SJSA1 (cell line): Measurements from ENCODE around the gene CENPS. TPM values are rescaled to one million over a fixed set of nuclear protein-coding genes. Genes with fewer than 3 reads are reported as not detected.

Source experiments
- DNase-seq, 2 experiments: peaks; one replicate each; pipeline ENCODE4 v3.0.0-alpha.2; 2015 to 2020; ENCODE audit warnings: low spot score in 2 of 2, low read depth in 1 of 2
- H3K27ac ChIP-seq: fragments of 250-450 bp; sonication (Bioruptor Pico); 2 replicates; pipeline ENCODE4 v1.5.1; 2020; ENCODE audit warnings: mild to moderate bottlenecking, moderate library complexity
- H3K27me3 ChIP-seq: fragments of 250-450 bp; sonication (Bioruptor Pico); replicated peaks from 2 replicates; pipeline ENCODE4 v1.5.1; 2020; ENCODE audit warnings: mild to moderate bottlenecking, moderate library complexity
- H3K36me3 ChIP-seq: fragments of 250-450 bp; sonication (Bioruptor Pico); 2 replicates; pipeline ENCODE4 v1.5.1; 2020; ENCODE audit warnings: mild to moderate bottlenecking
- H3K4me1 ChIP-seq: fragments of 250-450 bp; sonication (Bioruptor Pico); replicated peaks from 2 replicates; pipeline ENCODE4 v1.6.1; 2021; ENCODE audit warnings: mild to moderate bottlenecking
- H3K4me3 ChIP-seq: fragments of 250-450 bp; sonication (Bioruptor Pico); 2 replicates; pipeline ENCODE4 v1.5.1; 2020; ENCODE audit warnings: mild to moderate bottlenecking
- H3K9me3 ChIP-seq: fragments of 250-450 bp; sonication (Bioruptor Pico); replicated peaks from 2 replicates; pipeline ENCODE4 v1.5.1; 2020; ENCODE audit warnings: mild to moderate bottlenecking
- total RNA-seq: library from RNA; depleted of rRNA; stranded (reverse); fragments of >200 nt; shearing (Covaris generic); gene quantifications from 2 replicates; pipeline ENCODE4 v1.2.3, GENCODE V29; 2014

The CENPS gene
- total RNA-seq, 1 experiment from 2014 or later = 14.6 TPM

DNA sequence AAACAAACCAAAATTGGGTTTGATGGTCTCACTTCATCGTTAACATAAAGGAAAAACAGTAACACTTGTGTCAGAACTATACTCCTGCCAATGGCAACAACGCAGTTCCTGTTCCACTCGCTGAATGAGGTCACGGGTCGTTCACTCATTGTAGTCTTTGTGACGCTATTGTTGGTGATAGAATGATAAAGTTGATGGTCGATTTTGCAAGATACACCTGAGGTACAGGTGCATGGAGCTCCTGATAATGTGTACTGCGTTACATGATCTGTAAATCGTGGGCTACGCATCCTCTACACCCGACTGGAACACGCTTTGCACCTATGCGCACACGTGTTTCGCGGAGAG is 391 bp upstream of the CENPS start:
- no peak overlapping the region for H3K27ac ChIP-seq
- H3K9me3 ChIP-seq = no peaks in the 10 kb centered on the region
- no peaks in the 10 kb centered on the region for H3K27me3 ChIP-seq
- peaks cover 15% of the 10 kb centered on the region for H3K4me1 ChIP-seq
- DNase-seq = no peak
- peak overlapping the region; percentile 64 for H3K4me3 ChIP-seq
- no peaks in the 10 kb centered on the region for H3K36me3 ChIP-seq

DNA sequence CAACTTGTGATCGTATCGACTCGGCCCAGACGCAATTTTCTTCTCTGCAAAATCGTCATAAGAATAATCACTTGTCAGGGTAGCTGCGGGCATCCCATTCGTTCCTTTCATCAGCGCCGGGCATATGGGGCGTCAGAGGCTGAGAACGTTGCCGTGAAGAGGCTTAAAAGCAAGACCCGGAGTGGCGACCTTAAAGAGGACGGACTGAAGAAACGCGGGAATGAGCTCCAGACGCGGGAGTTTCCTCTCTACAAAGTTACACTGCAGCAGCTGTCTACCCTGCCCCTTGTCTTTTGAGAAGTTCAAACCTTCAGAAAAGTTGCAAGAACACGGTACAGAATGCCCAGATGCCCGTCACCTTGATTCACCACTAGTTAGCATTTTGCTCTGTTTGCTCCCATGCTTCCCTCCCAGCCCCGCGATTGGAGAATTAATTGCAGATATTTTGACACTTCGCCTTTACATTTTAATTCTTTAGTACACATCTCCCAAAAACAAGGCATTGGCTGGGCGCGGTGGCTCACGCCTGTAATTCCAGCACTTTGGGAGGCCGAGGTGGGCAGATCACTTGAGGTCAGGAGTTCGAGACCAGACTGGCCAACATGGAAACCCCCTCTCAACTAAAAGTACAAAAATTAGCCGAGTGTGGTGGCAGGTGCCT is 967 bp downstream of the CENPS start:
- Histone ChIP-seq H3K4me1 (peaks cover 15% of the 10 kb centered on the region), H3K9me3 (no peaks in the 10 kb centered on the region), H3K27me3 (no peaks in the 10 kb centered on the region), H3K36me3 (no peaks in the 10 kb centered on the region), H3K27ac (peak overlapping the region; percentile 71), H3K4me3 (peak overlapping the region; percentile 64)
- DNase-seq = no peak

DNA sequence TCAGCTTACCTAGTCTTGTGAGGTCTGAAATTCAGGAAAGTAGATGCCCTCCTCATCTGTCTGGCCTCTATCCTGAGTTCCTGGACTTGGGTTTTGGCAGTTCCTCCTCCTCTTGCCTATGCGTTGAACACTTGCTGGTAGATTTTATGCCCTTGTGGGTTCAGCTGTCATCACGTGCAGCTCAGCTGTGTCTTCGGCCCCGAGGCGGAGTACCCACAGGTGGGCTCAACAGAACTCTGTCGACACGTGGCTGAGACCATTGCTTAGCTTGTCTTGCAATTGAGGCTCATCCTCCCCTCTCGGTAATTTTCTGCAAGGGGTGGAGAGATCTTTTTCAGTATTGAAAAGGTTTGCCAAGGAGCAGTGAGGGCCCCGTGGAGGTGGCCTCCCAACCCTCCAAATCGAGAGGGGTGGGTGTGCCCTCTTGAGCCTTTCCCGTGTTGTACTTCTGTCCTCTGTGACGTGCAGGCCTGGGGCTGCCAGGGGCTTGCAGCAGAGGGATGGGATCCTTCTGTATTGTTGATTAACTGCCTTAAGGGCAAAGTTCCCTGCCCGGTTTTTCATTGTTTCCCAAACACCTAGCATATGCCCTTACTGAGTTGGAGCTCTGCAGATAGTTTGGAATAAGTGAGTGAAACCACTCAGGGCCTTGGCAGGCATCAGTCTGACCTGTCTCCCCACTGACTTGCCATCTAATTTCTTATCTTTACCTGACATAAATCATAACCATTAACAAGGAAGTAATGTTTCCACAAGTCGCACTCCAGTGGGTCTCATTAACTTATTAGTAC is 2.9 kb downstream of the CENPS start:
- H3K36me3 ChIP-seq = no peaks in the 10 kb centered on the region
- no peaks in the 10 kb centered on the region for H3K27me3 ChIP-seq
- H3K9me3 ChIP-seq = no peaks in the 10 kb centered on the region
- peaks cover 18% of the 10 kb centered on the region for H3K4me1 ChIP-seq
- no peak overlapping the region for H3K27ac ChIP-seq
- no peak overlapping the region for H3K4me3 ChIP-seq
- no peak for DNase-seq

DNA sequence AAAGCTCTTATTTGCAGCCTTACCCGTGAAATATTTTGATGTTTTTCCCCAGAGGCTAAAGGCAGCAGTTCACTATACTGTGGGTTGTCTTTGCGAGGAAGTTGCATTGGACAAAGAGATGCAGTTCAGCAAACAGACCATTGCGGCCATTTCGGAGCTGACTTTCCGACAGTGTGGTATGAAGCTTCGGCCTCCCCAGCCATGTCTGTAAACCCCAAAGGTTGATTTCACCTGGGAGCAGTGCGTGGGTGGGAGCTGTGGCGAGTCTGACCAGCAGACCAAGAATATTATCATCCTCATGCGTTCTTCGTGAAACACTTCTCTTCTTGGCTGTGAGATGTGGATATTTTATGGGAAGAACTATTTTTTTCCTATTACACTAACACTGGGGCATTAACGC is 3.6 kb downstream of the CENPS start:
- no peak for DNase-seq

DNA sequence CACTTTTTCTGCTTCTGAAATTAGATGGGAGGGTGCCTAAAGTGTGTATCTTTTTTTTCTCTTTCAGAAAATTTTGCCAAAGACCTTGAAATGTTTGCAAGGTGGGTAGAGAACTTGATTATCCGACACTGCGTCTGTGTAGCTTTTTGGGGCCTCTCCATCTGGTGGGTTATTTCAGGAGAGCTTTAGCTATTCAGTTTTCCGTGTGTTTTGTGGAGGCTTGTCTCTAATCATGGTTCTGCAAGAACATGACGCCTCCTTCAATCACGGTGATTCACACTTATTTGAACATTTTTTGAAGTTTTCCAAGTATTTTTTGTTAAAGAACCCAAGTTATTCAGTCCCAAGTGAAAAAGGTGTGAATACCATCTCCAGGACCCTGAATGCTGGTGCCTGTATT is 4.4 kb downstream of the CENPS start:
- DNase-seq = no peak
- no peak overlapping the region for H3K4me3 ChIP-seq
- peaks cover 30% of the 10 kb centered on the region for H3K4me1 ChIP-seq
- H3K27ac ChIP-seq = no peak overlapping the region
- H3K36me3 ChIP-seq = no peaks in the 10 kb centered on the region
- no peaks in the 10 kb centered on the region for H3K27me3 ChIP-seq
- no peaks in the 10 kb centered on the region for H3K9me3 ChIP-seq

More for the DNA sequence above, 3.6 kb downstream of the CENPS start:
- H3K27ac ChIP-seq = no peak overlapping the region
- peaks cover 25% of the 10 kb centered on the region for H3K4me1 ChIP-seq
- H3K36me3 ChIP-seq = no peaks in the 10 kb centered on the region
- no peaks in the 10 kb centered on the region for H3K27me3 ChIP-seq
- H3K9me3 ChIP-seq = no peaks in the 10 kb centered on the region
- no peak overlapping the region for H3K4me3 ChIP-seq

DNA sequence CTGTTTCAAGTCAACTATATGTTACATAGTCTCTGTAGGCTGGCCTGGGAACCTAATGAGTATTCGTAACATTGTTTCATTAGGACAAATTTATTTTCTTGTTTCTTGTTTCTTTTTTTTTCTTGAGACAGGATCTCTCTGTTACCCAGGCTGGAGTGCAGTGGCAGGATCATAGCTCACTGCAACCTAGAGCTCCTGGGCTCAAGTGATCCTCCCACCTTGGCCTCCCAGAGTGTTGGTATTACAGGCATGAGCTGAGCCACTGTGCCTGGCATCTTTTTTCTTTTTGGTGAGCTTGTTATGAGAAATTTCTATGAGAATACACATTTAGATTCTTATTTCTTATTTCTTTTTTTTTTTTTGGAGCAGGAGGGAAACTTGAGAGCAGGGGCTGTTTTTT is 6.8 kb downstream of the CENPS start:
- 0 out of 2 replicates have a peak, but pooled peaks cover 3% of the 10 kb centered on the region for H3K36me3 ChIP-seq
- H3K9me3 ChIP-seq = no peaks in the 10 kb centered on the region
- no peak for DNase-seq
- no peak overlapping the region for H3K4me3 ChIP-seq
- H3K27ac ChIP-seq = no peak overlapping the region
- H3K27me3 ChIP-seq = no peaks in the 10 kb centered on the region
- peaks cover 15% of the 10 kb centered on the region for H3K4me1 ChIP-seq

DNA sequence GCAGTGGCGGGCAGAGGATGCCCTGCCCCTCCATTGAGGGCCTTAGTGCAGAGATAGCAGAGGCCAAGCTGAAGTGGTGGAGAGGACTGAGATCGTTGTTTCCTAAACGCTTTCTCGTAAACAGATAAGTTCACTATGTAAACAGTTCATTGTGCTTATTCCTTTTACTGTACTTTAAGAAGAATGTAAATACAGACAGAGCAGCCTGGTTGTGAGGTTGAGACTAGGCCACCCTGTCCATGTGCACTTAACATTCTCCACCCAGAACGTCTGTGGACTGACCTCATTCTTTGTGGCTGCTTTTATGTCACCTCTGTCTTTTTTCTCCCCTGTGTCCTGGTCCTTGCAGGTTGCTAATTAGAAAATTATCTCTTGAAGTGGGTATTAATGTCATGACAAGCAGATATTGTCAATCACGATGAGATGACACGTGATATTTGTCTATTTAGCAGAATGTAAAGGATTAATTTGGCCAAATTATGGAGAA is 8.5 kb downstream of the CENPS start:
- H3K4me1 ChIP-seq = peaks cover 15% of the 10 kb centered on the region
- no peaks in the 10 kb centered on the region for H3K27me3 ChIP-seq
- no peaks in the 10 kb centered on the region for H3K9me3 ChIP-seq
- 0 out of 2 replicates have a peak, but pooled peaks cover 3% of the 10 kb centered on the region for H3K36me3 ChIP-seq
- no peak overlapping the region for H3K27ac ChIP-seq
- H3K4me3 ChIP-seq = no peak overlapping the region
- DNase-seq = peak; percentile 57 to 61

DNA sequence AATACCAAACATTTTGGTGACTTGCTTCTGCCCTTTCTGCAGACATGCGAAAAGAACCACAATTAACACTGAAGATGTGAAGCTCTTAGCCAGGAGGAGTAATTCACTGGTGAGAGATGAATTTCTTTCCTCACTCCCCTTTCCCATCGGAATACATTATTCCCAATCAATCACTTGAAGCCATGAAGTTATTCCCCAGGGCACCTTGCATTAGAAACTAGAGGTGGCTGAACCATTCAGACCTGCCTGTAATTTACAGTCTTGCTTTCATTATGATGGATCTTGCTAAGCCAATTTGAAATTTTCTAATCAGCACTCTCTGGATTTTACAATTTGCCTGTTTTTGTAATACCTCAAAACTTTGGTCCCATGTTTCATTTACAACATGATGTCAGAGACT is 10.1 kb downstream of the CENPS start:
- no peak overlapping the region for H3K4me3 ChIP-seq
- H3K9me3 ChIP-seq = no peaks in the 10 kb centered on the region
- no peaks in the 10 kb centered on the region for H3K27me3 ChIP-seq
- H3K27ac ChIP-seq = no peak overlapping the region
- no peak for DNase-seq
- peaks cover 15% of the 10 kb centered on the region for H3K4me1 ChIP-seq
- H3K36me3 ChIP-seq = peaks cover 3% of the 10 kb centered on the region; the same call in 1 of the 2 replicates

DNA sequence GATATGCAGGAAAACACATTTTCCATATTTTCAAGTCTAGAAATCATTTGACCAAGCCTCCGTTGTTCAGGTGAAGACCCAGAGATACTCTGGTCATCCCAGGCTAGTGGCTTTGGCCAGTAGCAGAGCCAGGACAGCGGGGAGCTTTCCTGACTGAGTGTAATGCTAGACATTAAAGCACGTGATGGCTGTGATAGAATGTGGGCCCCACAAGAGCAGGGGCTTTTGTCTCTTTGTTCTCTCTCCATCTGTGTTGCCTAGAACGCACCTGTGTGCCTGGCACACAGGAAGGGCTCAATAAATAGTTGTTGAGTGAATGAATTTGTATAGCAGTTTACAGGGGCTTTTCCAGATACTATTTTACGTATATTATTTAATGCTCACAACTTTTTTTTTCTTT is 10.6 kb downstream of the CENPS start:
- H3K27ac ChIP-seq = no peak overlapping the region
- DNase-seq = no peak
- H3K36me3 ChIP-seq = peaks cover 3% of the 10 kb centered on the region; the same call in 1 of the 2 replicates
- no peaks in the 10 kb centered on the region for H3K27me3 ChIP-seq
- no peaks in the 10 kb centered on the region for H3K9me3 ChIP-seq
- H3K4me3 ChIP-seq = no peak overlapping the region
- peaks cover 15% of the 10 kb centered on the region for H3K4me1 ChIP-seq

DNA sequence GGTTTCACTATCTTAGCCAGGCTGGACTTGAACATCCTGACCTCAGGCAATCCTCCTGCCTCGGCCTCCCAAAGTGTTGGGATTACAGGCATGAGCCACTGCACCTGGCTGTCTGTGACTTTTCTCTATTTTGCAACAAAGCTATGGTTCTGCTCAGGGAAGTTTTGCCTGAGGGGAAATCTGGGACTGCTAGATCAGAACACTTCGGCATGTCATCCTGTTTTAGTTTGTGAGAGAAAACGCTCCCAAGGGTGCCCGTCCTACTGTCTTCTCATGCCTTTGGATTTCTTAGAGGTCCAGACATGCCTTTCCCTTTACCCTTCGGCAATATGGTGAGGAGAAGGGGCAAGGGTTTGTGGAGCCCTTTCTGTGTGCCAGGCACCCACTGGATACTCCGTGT is 14.0 kb downstream of the CENPS start:
- Histone ChIP-seq H3K4me3 (no peak overlapping the region), H3K9me3 (no peaks in the 10 kb centered on the region), H3K36me3 (peaks cover 3% of the 10 kb centered on the region; the same call in 1 of the 2 replicates), H3K27ac (no peak overlapping the region), H3K4me1 (peaks cover under 1% of the 10 kb centered on the region; the same call in 1 of the 2 replicates), H3K27me3 (no peaks in the 10 kb centered on the region)
- no peak for DNase-seq

DNA sequence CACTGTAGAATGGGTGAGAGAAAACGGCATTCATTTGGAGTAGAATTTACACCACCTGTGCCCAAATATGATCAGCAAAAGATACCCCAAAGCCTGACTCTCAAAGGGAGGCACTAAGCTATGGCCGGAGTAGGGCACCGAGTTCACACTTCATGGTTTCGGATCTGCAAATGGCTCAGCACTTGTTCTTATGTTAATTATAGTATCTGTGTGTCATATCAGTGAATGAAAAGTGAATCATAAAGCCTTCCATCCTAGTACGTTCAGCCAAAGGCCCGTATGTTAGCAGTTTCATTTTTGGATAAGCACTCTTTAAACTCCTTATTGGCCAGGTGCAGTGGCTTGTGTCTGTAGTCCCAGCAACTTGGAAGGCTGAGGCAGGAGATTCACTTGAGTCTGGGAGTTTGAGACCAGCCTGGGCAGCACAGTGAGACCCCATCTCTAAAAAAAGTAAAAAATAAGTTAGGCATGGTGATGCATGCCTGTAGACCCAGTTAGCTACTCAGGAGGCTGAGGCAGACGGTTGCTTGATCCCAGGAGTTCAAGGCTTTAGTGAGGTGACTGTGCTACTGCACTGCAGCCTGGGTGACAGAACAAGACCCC is 14.7 kb downstream of the CENPS start:
- no peak overlapping the region for H3K4me3 ChIP-seq
- H3K27ac ChIP-seq = no peak overlapping the region
- peaks cover 3% of the 10 kb centered on the region; the same call in 1 of the 2 replicates for H3K36me3 ChIP-seq
- H3K9me3 ChIP-seq = no peaks in the 10 kb centered on the region
- H3K27me3 ChIP-seq = no peaks in the 10 kb centered on the region
- H3K4me1 ChIP-seq = no peaks in the 10 kb centered on the region
- DNase-seq = no peak

DNA sequence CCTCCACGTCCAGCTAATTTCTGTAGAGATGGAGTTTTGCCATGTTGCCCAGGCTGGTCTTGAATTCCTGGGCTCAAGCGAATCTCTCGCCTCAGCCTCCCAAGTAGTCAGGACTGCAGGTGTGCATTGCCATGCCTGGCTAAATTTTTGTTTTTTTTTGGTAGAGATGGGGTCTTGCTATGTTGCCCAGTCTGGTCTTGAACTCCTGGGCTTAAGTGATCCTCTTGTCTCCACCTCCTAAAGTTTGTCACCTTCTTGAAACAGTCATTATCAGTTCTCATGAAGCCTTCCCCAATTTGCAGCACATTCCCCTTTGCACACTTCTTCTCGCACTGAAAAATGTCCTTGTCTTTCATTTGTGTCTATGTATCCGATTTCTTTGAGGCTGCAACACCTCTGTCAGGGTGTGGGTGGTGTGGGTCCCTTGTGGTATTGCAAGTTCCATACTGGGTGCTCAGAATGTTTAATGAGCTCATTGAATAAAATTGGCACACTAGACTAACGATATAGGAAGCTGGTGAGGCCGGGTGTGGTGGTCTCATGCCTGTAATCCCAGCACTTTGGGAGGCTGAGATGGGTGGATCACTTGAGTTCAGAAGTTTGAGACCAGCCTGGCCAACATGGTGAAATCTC is 16.7 kb downstream of the CENPS start:
- peaks cover 11% of the 10 kb centered on the region for H3K4me1 ChIP-seq
- H3K4me3 ChIP-seq = no peak overlapping the region
- H3K27me3 ChIP-seq = no peaks in the 10 kb centered on the region
- DNase-seq = no peak
- H3K9me3 ChIP-seq = no peaks in the 10 kb centered on the region
- no peak overlapping the region for H3K27ac ChIP-seq
- H3K36me3 ChIP-seq = no peaks in the 10 kb centered on the region; the same call in 1 of the 2 replicates

DNA sequence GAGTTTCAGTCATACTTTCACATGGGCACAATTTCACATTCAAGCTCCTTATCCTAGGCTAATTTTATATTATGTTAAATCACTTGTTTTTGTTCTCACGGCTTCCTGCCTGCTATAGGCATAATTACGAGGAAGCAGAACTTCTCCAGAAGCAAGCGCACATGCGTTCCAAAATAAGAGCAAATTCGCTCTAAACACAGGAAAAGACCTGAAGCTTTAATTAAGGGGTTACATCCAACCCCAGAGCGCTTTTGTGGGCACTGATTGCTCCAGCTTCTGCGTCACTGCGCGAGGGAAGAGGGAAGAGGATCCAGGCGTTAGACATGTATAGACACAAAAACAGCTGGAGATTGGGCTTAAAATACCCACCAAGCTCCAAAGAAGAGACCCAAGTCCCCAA is 19.5 kb downstream of the CENPS start, which contains the start of gene CORT:
Gene CORT, plus strand, starts transcription at position 281 of the 400 bp plus-strand sequence. CDS start 193 bp downstream, outside the sequence.
- no peaks in the 10 kb centered on the region; the same call in 1 of the 2 replicates for H3K36me3 ChIP-seq
- H3K27ac ChIP-seq = no peak within 1 kb of the TSS
- DNase-seq = no peak
- no peaks in the 10 kb centered on the region for H3K9me3 ChIP-seq
- peaks cover 11% of the 10 kb centered on the region for H3K4me1 ChIP-seq
- H3K27me3 ChIP-seq = no peaks in the 10 kb centered on the region
- H3K4me3 ChIP-seq = no peak within 1 kb of the TSS
